HG03064 (cell line): ENCODE measurements around the gene COX7B2.

Source experiments
- ATAC-seq: cut with Tn5 transposase; IDR thresholded peaks from one replicate; pipeline ENCODE4 v1.9.1; 2021; ENCODE audit warnings: low read depth; ENCODE audit not compliant: unreplicated experiment

Gene COX7B2

DNA sequence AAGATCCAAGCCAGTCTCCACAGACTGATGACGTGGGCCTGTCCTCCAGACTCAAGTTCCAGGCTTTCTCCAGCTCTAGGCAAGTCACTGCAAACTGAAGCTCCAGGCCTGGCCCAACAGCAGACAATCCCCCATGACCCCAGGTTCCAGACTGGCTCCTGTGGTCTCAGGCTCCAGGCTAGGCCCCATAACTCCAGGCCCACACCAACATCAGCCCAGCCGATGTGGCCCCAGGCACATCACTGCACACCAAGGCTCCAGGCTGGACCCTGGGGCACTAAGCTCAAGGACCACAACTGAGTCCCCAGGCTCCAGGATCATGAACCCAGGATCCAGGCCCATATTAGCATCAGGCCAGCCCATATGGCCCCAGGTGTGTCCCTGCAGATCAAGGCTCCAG is 143.6 kb downstream of the COX7B2 start:
- no peak for ATAC-seq

DNA sequence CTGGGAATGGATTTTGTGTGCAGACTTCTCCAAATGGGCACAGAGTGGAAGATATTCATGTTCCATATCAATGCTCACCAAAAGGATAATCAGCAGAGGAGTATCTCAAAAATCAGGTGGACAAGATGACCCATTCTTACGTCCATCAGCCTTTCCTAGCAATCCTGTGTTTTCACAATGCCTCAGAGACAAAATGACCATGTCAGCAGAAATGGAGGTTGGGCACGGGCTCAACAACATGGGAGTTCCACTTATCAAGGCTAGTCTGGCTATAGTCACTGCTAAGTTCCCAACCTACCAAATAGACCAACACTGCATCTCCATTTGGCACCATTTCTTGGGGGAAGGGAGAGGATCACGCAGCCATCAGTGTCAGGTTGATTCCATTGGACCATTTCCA is 179.0 kb downstream of the COX7B2 start:
- no peak for ATAC-seq

DNA sequence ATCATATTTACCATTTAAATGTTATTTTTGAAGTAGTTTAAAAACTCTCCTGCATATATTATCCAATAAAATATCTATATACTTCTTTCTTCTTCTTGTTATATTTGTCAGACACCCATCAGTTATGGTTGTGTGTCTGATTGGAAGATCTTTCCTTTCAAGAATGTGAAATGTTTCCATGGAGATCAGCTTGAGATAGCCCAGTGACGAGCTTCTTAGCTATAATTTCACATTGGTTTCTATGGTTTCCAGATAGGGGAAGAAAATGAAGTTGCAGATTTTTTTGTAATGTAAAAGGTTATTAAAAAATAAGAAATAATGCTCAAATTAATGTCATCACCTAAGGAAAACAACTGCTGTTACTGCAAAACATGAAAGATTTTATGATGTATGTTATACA is 189.0 kb downstream of the COX7B2 start:
- no peak for ATAC-seq

- ATAC-seq: no peak
Measured at GRCh38 chr4:46717950-46718349, 191.1 kb downstream of the COX7B2 start.

GRCh38 chr4:46715468-46715867 is 193.6 kb downstream of the COX7B2 start:
- ATAC-seq: no peak

DNA sequence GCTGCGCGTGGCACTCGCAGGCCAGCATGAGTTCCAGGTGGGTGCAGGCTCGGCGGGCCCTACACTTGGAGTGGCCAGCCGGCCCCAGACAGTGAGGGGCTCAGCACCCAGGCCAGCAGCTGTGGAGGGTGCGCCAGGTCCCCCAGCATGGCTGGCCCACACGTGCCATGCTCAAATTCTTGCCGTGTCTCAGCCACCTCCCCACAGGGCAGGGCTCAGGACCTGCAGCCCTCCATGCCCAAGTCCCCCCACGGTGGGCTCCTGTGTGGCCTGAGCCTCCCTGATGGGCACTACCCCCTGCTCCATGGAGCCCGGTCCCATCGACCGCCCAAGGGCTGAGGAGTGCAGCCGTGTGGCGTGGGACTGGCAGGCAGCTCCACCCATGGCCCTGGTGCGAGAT is 210.2 kb downstream of the COX7B2 start:
- ATAC-seq: no peak
